Loucy (cell line): ENCODE data around the gene UTP20.

ENCODE experiments used
- CTCF ChIP-seq: fragments of 200-600 bp; sonication (generic); conservative IDR thresholded peaks from 2 replicates; pipeline ENCODE4 v1.5.1; 2014; ENCODE audit warnings: mild to moderate bottlenecking, antibody characterized with exemption, low read length
- EZH2phosphoT487 ChIP-seq: fragments of 200-600 bp; IDR thresholded peaks from 2 replicates; pipeline ENCODE4 v1.6.1; 2018; ENCODE audit warnings: antibody characterized with exemption, mild to moderate bottlenecking, moderate library complexity, borderline replicate concordance

DNA sequence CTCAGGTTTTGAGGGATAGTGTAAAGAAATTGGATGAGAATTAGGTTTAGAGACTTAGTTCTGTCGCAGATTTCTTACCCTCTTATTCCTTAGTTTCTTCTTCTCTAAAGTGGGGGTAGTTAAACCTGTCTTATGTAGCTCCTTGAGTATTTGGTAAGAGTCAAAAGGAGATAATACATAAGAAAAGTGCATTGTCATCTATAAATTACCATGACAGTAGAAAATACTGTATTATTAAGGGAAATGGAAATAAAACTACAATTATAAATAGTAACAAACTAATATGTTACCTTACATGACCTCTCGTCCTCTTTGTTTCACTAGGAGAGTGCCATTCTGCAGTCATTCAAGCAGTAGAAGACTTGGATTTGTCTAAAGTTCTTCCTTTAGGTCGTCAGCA lies 49.0 kb downstream of the UTP20 start:
- TF ChIP-seq CTCF (no peak), EZH2phosphoT487 (no peak)
